H9 (cell line): ENCODE results near the gene IGSF22. TPM values are rescaled to one million over a fixed set of nuclear protein-coding genes. Genes with fewer than 3 reads are reported as not detected.

Experiments
- DNase-seq: peaks from one replicate; pipeline ENCODE4 v3.0.0-alpha.2; 2017
- H2AFZ ChIP-seq: one replicate; pipeline ENCODE4 v1.6.1; 2013; ENCODE audit warnings: mild to moderate bottlenecking, low read length, control low read depth, moderate library complexity
- H2AK5ac ChIP-seq: 2 replicates; pipeline ENCODE4 v1.6.1; 2013; ENCODE audit warnings: low read length, control low read depth, mixed read lengths; ENCODE audit not compliant: insufficient read length
- H2BK120ac ChIP-seq: one replicate; pipeline ENCODE4 v1.6.1; 2013; ENCODE audit warnings: low read depth, mild to moderate bottlenecking, low read length, control low read depth, inconsistent platforms; ENCODE audit not compliant: poor library complexity, severe bottlenecking
- H2BK12ac ChIP-seq: 2 replicates; pipeline ENCODE4 v1.6.1; 2013; ENCODE audit warnings: low read length, control low read depth, mixed read lengths, low read depth; ENCODE audit not compliant: insufficient read length
- H2BK15ac ChIP-seq: 2 replicates; pipeline ENCODE4 v1.6.1; 2013; ENCODE audit warnings: low read depth, low read length, control low read depth
- H2BK20ac ChIP-seq: one replicate; pipeline ENCODE4 v1.6.1; 2013; ENCODE audit warnings: low read depth, mild to moderate bottlenecking, low read length, control low read depth, inconsistent platforms; ENCODE audit not compliant: poor library complexity, severe bottlenecking
- H2BK5ac ChIP-seq: 2 replicates; pipeline ENCODE4 v1.6.1; 2013; ENCODE audit warnings: low read length, control low read depth, mixed read lengths; ENCODE audit not compliant: insufficient read length
- H3K14ac ChIP-seq: 2 replicates; pipeline ENCODE4 v1.6.1; 2013; ENCODE audit warnings: low read length, control low read depth; ENCODE audit not compliant: insufficient read depth
- H3K18ac ChIP-seq: 2 replicates; pipeline ENCODE4 v1.6.1; 2013; ENCODE audit warnings: low read depth, mild to moderate bottlenecking, mixed read lengths, low read length, control low read depth; ENCODE audit not compliant: insufficient read length
- H3K23ac ChIP-seq: 2 replicates; pipeline ENCODE4 v1.6.1; 2013; ENCODE audit warnings: low read length, control low read depth, mixed read lengths, low read depth; ENCODE audit not compliant: insufficient read length
- H3K23me2 ChIP-seq: 2 replicates; pipeline ENCODE4 v1.6.1; 2013; ENCODE audit warnings: low read depth, mild to moderate bottlenecking, mixed read lengths, low read length, control low read depth; ENCODE audit not compliant: insufficient read length, poor library complexity, severe bottlenecking
- H3K27ac ChIP-seq: 2 replicates; pipeline ENCODE4 v1.5.1; 2013; ENCODE audit warnings: low read length, control low read depth, mixed read lengths, low read depth; ENCODE audit not compliant: insufficient read length
- H3K27me3 ChIP-seq: 2 replicates; pipeline ENCODE4 v1.6.1; 2013; ENCODE audit warnings: low read length, control low read depth, inconsistent platforms; ENCODE audit not compliant: insufficient read depth
- H3K4ac ChIP-seq: 2 replicates; pipeline ENCODE4 v1.6.1; 2013; ENCODE audit warnings: low read depth, mild to moderate bottlenecking, control low read depth, inconsistent platforms, low read length, moderate library complexity
- H3K4me1 ChIP-seq: 2 replicates; pipeline ENCODE4 v1.6.1; 2013; ENCODE audit warnings: low read length, control low read depth, inconsistent platforms; ENCODE audit not compliant: insufficient read depth
- H3K4me2 ChIP-seq: 2 replicates; pipeline ENCODE4 v1.6.1; 2013; ENCODE audit warnings: low read length, control low read depth, mixed read lengths; ENCODE audit not compliant: insufficient read length, insufficient read depth
- H3K56ac ChIP-seq: 2 replicates; pipeline ENCODE4 v1.6.1; 2013; ENCODE audit warnings: low read depth, mild to moderate bottlenecking, mixed read lengths, low read length, control low read depth; ENCODE audit not compliant: insufficient read length
- H3K79me1 ChIP-seq: 2 replicates; pipeline ENCODE4 v1.6.1; 2013; ENCODE audit warnings: low read depth, mild to moderate bottlenecking, moderate library complexity, low read length, control low read depth, inconsistent platforms; ENCODE audit not compliant: insufficient read depth, poor library complexity, severe bottlenecking
- H3K79me2 ChIP-seq: 2 replicates; pipeline ENCODE4 v1.6.1; 2013; ENCODE audit warnings: low read length, control low read depth, inconsistent platforms; ENCODE audit not compliant: insufficient read depth
- H3K9ac ChIP-seq: 2 replicates; pipeline ENCODE4 v1.6.1; 2013; ENCODE audit warnings: low read length, control low read depth, mixed read lengths; ENCODE audit not compliant: insufficient read length; ENCODE audit errors: extremely low read depth
- H3K9me3 ChIP-seq: one replicate; pipeline ENCODE4 v1.6.1; 2013; ENCODE audit warnings: low read depth, low read length, inconsistent platforms; ENCODE audit not compliant: control insufficient read depth
- H3T11ph ChIP-seq: one replicate; pipeline ENCODE4 v1.6.1; 2013; ENCODE audit warnings: mild to moderate bottlenecking, low read length, control low read depth, inconsistent platforms
- H4K20me1 ChIP-seq: one replicate; pipeline ENCODE4 v1.6.1; 2013; ENCODE audit not compliant: control insufficient read depth, insufficient read length, insufficient read depth
- H4K5ac ChIP-seq: 2 replicates; pipeline ENCODE4 v1.6.1; 2013; ENCODE audit warnings: low read depth, mild to moderate bottlenecking, mixed read lengths, low read length, control low read depth; ENCODE audit not compliant: insufficient read length
- H4K8ac ChIP-seq: replicated peaks from 2 replicates; pipeline ENCODE4 v1.6.1; 2013; ENCODE audit warnings: low read length, control low read depth, mixed read lengths, low read depth; ENCODE audit not compliant: insufficient read length
- H4K91ac ChIP-seq: 2 replicates; pipeline ENCODE4 v1.6.1; 2013; ENCODE audit warnings: low read depth, mild to moderate bottlenecking, moderate library complexity, mixed read lengths, low read length, control low read depth; ENCODE audit not compliant: insufficient read length
- H3K27ac Mint-ChIP-seq, 3 experiments: 2 replicates in 2 of 3; 3 replicates in 1 of 3; pipeline ENCODE4 v1.8.0; 2020 to 2021; ENCODE audit warnings: mixed read lengths in 3 of 3, mild to moderate bottlenecking in 1 of 3, moderate library complexity in 1 of 3
- H3K27me3 Mint-ChIP-seq: 2 replicates; pipeline ENCODE4 v1.8.0; 2021; ENCODE audit warnings: low read depth, mild to moderate bottlenecking, moderate library complexity, mixed read lengths
- H3K36me3 Mint-ChIP-seq, 3 experiments: 2 replicates in 2 of 3; 3 replicates in 1 of 3; pipeline ENCODE4 v1.8.0; 2020 to 2021; ENCODE audit warnings: low read depth in 3 of 3, mixed read lengths in 3 of 3; ENCODE audit not compliant: insufficient read depth in 1 of 3
- H3K4me1 Mint-ChIP-seq, 2 experiments: 2 replicates each; pipeline ENCODE4 v1.8.0; 2020; ENCODE audit warnings: mixed read lengths in 2 of 2
- H3K4me3 Mint-ChIP-seq, 2 experiments: 2 replicates in 1 of 2; 3 replicates in 1 of 2; pipeline ENCODE4 v1.8.0; 2020 to 2021; ENCODE audit warnings: mild to moderate bottlenecking in 2 of 2, mixed read lengths in 2 of 2, moderate library complexity in 1 of 2
- H3K9me3 Mint-ChIP-seq, 2 experiments: 2 replicates in 1 of 2; 3 replicates in 1 of 2; pipeline ENCODE4 v1.8.0; 2020; ENCODE audit warnings: mild to moderate bottlenecking in 2 of 2, mixed read lengths in 2 of 2, moderate library complexity in 1 of 2
- CTCF ChIP-seq: fragments of 200-600 bp; sonication (generic); conservative IDR thresholded peaks from 3 replicates; pipeline ENCODE4 v1.8.0; 2021; ENCODE audit warnings: antibody characterized with exemption, mild to moderate bottlenecking
- WGBS: extraction: QIAGEN DNeasy Blood & Tissue Kit; methylation state at CpG from one replicate; pipeline ENCODE4 v1.1.7; 2013; ENCODE audit warnings: missing lambda C conversion rate, low lambda C conversion rate, mixed read lengths; ENCODE audit not compliant: insufficient read length; ENCODE audit errors: extremely low coverage; 5-methylcytosine and 5-hydroxymethylcytosine counted together
- total RNA-seq: library from RNA; stranded (reverse); gene quantifications from 2 replicates; pipeline ENCODE4 v1.2.1, GENCODE V29; 2021

The IGSF22 gene
- total RNA-seq, 1 experiment from 2014 or later, result 0.35 TPM

- H3K36me3 Mint-ChIP-seq, result no peaks in the 10 kb centered on the region
- H3K23me2 ChIP-seq, result no peaks in the 10 kb centered on the region
- DNase-seq, result no peak
- H3K9me3 ChIP-seq, result no peaks in the 10 kb centered on the region
- H4K5ac ChIP-seq, result no peak overlapping the region
- TF ChIP-seq CTCF, result no peak
- no peak overlapping the region for H3K4me3 Mint-ChIP-seq
- H2BK5ac ChIP-seq, result no peak overlapping the region
- H2BK20ac ChIP-seq, result no peak overlapping the region
- H3K9ac ChIP-seq, result no peak overlapping the region
- H3K79me2 ChIP-seq, result no peaks in the 10 kb centered on the region
- no peak overlapping the region for H3K23ac ChIP-seq
- H2BK120ac ChIP-seq, result no peak overlapping the region
- no peaks in the 10 kb centered on the region for H3K79me1 ChIP-seq
- H3K18ac ChIP-seq, result no peak overlapping the region
- 0 out of 2 replicates have a peak, but pooled peaks cover 2% of the 10 kb centered on the region for H3K4me1 ChIP-seq
- H3K27ac ChIP-seq, result no peak overlapping the region
- H3K27me3 Mint-ChIP-seq, result peaks cover 12% of the 10 kb centered on the region
- H2BK15ac ChIP-seq, result no peak overlapping the region
- no peak overlapping the region for H4K91ac ChIP-seq
- no peaks in the 10 kb centered on the region for H3K9me3 Mint-ChIP-seq
- H2AFZ ChIP-seq, result no peak overlapping the region
- no peak overlapping the region for H3K4me2 ChIP-seq
- no peak overlapping the region for H3K56ac ChIP-seq
- H3K4me1 Mint-ChIP-seq, result peaks cover 22 to 24% of the 10 kb centered on the region in 2 experiments
- no peaks in the 10 kb centered on the region for H4K20me1 ChIP-seq
- H3K27me3 ChIP-seq, result no peaks in the 10 kb centered on the region
- no peak overlapping the region for H3K14ac ChIP-seq
- no peak overlapping the region for H4K8ac ChIP-seq
- no peak overlapping the region for H3K4ac ChIP-seq
- no peak overlapping the region; a peak in 1 of 7 replicates for H3K27ac Mint-ChIP-seq
- WGBS, result no CpG with 5 or more reads among the region's 4 CpGs
- no peak overlapping the region for H3T11ph ChIP-seq
- no peak overlapping the region for H2AK5ac ChIP-seq
- no peak overlapping the region for H2BK12ac ChIP-seq
Measured at GRCh38 chr11:18768472-18768901, 42.5 kb upstream of the IGSF22 start.
